Measurements from ENCODE around the gene BAIAP2L1.

The BAIAP2L1 gene

DNA sequence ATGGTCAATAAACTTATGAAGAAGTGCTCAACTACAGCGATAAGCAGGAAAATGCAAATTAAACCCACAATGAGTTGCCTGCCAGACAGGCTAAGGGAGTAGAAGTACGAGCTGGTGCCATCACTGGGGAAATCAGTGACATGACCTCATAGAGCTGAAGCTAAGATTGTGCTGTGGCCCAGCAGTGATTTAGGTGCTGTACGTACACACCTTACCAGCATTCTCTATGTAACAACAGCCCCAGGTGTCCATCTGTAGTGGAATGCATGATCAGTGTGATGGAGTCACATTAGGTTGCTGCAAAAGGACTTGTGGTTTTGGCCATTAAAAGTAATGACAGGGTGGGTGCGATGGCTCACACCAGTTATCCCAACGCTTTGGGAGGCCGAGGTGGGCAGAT, 143.2 kb downstream of the BAIAP2L1 start:
- no peak for DNase-seq

DNA sequence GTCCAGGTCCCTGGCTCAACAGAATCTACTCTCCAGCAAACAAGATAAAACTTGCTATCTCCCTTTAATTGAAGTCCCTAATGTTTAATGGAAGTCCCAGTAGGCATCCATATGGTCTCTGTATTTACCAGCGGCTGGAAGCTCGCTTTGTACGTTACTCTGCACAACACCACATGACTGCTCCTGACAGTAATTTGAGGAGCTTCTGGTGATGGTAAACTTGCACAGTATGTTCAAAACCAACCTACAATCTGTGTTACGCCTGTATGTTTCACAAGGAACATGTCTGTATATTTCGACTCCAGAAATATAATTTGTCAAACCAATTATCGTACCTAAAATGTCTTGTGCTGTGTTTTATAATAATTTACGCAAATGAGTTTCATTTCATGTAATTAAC, 144.5 kb downstream of the BAIAP2L1 start:
- DNase-seq = no peak

DNA sequence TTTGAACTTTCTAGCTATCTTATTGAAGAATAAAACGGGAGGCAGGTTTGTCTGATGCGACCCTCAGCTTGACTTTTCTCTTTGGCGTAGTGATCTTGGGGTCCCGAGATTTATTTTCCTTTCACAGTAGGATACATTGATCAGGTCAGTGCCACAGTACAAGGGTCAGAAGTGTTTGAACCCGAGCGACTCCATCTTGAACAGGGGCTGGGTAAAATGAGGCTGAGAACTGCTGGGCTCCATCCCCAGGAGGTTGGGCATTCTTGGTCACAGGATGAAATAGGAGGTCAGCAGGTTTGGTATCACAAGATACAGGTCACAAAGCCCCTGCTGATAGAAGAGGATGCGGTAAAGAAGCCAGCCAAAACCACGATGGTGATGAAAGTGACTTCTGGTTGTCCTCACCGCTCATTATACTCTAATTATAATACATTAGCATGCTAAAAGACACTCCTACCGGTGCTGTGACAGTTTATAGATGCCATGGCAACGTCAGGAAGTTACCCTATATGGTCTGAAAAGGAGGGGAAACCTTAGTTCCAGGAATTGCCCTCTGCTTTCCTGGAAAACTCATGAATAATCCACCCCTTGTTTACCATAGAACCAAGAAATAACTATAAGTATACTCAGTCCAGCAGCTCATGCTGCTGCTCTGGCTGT, 145.8 kb downstream of the BAIAP2L1 start:
- DNase-seq = peak; percentile 69

DNA sequence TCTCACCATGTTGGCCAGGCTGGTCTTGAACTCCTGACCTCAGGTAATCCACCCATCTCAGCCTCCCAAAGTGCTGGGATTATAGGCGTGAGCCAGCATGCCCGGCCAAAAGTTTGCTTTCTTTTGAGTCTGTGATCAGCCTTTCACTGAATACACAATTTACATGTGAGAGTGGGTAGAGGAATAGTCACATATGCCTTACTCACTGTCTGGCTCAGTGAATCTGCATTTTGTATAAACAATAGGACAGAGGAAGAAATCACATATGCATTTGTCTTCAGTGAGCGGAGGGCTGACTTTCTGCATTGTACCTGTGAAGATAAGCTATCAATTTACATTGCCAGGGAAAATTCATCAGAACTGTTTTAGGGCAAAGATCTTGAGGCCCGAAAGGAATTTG, 146.4 kb downstream of the BAIAP2L1 start:
- no peak for DNase-seq

DNA sequence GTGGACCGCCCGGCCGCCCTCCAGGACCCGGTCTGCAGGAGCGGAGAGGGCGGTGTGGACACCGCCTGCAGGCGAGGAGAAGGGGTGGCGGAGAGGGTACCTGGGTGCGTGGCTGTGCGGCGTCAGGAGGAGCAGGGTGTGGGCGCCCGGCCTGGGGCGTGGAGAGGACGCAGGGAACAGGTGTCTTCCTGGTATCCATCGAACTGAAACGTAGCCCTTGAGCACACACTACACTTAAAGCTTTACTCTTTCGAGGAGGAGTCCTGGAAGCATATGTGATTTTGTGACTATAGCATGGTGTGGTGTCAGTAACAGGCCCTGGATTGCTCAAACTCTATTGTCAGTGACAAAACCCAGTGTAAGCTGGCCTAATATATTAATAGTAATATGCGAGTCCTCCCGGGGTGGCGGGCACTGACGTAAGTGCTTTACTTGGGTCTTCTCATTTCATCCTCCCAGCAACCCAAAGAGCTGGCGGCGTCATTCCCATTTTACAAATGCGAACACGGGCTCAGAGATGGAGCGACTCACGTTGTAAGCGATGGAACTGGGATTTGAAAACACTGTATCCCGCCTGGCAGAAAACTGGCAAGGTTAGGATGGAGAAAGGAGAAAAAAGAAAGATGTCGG, 148.3 kb downstream of the BAIAP2L1 start:
- no peak for DNase-seq

DNA sequence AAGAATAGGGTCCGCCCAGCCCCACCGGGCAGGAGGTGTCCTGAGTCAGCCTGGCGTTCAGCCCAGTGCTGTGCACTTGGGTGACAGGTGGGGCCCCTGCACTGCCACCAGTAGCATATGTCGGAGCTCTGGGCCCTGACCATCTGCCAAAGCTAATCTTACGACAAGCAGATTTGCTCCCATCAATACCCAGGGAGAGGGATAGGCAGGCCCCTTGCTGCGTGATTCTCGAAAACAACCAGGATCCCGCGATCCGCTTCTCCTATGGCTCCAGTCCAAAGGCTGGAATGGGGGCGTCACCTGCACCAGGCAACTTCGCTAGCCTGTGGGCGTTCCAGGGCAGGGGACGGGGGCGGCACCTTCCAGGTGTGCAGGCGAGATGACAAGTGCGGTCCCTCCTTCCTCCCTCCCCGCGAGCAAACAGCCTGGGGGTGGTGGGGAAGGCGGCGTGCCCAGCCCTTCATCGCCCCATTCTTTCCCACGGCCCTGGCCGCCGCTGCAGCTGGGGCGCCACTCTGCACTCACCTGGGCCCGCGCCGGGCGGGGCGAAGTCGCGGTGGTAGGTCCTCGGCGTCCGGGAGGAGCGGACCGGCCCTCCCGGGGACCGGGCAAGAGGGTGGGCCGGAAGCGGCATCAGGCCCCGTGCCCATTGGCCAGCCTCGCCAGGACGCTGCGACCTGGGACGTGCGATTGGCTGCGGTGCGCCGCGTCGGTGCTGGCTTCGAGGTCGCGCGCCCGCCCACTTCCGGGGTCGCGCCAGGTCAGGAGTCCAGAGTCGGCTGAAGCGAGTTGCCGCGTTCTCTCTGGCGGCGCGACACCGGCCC, 149.1 kb downstream of the BAIAP2L1 start, which contains the start of gene TECPR1:
TSS of gene TECPR1 (minus strand) at position 632 of the 824 bp plus-strand sequence. CDS start 6,086 bp downstream, outside the sequence.
- peak; percentile 96 for DNase-seq

DNA sequence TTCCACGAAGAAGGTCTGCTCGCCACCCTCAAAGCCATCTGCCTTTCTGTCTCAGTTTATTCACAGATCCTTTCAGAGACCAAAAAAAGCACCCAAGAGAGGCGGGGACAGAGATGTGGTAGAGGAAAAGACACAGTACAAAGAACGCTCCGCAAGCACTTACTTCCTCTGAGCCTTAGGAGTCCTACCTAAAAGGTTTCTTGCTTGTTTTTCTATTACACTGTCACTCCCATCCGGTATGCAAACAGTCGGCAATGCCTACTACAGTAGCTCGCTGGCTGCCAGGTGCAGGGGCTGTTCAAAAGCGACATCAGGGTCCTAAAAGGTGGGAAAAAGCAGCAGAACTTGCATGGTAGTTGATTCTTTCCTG, 149.7 kb downstream of the BAIAP2L1 start:
- DNase-seq = no peak

DNA sequence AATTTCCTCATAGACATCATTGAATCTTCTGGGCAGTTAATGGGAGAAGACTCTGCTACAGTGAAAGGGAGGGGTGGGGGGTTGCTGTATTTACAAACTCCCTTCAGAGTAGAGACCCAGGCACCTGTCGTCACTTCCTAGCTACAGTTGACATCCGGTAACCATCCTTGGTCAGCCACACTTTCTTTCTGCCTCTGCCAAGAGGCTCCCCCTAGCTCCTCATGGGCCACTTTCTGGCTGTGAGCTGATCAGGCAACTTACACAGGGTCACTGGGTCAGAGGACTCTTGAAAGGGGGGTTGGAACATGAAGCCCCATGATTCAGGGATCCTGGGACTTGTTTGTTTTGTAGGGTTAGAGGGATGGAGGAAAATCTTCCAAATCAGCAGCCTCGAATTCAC, 150.1 kb downstream of the BAIAP2L1 start:
- DNase-seq = peak; percentile 12

DNA sequence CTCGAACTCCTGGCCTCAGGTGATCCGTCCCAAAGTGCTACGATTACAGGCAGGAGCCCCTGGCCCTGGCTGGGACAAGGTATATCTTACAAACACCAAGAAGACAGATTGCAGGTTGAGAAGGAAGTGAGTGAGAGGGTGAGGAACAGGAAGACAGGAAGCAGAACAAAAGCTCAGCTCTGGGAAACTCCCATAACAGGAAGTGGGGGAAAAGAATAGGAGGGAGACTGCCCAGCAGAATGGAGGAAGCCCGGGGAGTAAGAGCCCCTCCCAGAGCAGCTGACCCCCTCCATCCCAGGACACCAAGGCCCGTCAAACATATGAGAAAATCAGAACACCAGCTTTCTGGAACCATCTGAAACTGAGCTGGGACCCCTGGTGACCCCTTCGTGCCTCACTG, 151.8 kb downstream of the BAIAP2L1 start:
- no peak for DNase-seq

DNA sequence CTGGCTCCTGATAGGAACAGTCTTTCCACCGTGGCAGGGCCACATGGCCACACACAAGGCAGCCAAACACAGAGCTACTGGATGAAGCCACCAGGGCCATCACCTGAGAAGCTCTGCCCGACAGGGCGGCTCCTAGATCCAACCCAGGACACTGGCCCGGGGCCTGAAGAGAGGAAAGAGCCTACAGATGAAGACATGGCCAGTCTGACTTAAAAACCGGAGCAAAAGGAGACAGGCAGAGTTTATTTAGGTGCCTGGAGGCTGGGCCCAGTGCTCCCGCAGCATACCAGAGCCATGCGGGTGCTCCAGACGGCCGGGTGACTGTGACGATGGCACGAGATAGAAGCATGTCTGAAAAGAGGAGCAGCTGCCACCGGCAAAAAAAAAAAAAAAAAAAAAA, 152.7 kb downstream of the BAIAP2L1 start:
- DNase-seq = no peak

DNA sequence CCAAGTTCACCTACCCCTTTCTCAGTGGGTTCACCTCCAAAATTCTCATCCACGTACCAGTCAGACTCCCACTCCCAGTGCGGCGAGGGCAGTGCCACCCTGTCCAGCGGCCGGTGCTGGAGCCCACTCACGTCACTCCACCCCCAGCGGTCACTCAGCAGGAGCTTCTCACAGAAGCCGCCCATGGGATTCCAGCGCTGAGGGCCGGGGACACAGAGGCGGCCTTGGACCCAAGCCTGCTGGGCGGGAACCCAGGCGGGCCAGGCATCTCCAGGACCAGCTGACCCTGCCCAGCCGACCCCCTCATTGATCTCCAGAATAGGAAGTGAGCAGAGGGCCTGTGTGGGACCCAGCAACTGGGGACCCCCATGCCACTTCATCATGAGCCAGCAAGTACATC, 156.0 kb downstream of the BAIAP2L1 start:
- no peak for DNase-seq

DNA sequence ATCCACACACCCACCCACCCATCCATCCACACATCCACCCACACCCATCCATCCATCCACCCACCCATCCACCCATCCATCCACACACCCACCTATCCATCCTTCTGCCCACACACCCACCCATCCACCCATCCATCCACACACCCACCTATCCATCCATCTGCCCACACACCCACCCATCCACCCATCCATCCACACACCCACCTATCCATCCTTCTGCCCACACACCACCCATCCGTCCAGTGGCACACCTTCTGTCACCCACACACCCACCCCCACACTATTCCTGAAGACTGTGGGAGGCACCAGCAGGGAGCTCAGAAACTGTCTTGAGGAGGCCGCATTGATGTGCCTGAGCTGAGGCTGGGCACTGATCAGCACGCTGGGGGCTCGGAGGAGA, 158.0 kb downstream of the BAIAP2L1 start:
- DNase-seq = no peak

DNA sequence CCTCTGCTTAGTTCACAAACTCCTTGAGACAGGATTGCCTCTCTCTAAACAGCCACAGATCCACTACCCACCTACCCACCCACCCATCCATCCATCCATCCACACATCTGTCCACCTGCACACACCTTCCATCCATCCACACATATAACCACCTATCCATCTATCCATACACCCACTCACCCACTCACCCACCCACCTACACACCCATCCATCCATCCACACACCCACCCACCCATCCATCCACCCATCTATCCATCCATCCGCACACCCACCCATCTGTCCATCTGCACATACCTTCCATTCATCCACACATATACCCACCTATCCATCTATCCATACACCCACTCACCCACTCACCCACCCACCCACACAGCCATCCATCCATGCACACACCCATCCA, 158.5 kb downstream of the BAIAP2L1 start:
- DNase-seq = no peak

DNA sequence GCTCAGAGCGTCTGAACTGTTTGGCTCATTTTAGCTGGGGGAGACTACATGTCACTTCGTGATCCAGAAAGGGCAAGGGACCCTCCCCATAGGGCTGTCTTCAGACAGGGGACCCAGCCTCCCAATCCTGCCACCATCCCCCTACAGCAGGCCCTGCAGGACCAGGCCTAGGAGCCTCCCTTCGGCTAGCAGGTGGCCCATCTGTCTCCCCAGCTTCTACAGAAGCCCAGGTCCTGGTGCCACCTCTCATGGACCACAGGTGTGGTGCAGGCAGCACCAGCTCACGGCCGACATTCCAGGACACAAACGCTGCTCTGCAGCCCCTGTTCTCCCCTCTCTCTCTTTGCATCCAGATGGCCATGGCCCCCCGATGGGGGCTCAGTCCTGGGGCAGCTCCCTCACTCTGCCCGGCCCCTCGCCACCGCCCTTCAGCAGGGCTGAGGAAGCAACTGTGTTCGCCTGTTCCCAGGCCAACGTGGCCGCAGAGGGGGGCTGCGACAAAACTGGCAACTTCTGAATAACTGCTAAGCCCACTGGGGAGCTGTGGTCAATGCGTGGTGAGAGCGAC, 159.1 kb downstream of the BAIAP2L1 start:
- no peak for DNase-seq

All from hematopoietic multipotent progenitor cell treated with erythropoietin and hydrocortisone succinate and interleukin-3 and kit ligand, for 4 days (in vitro differentiated cells).